Chondrocyte (in vitro differentiated cells): ENCODE measurements around the gene TMPRSS3. TPM values are rescaled to one million over a fixed set of nuclear protein-coding genes. Genes with fewer than 3 reads are reported as not detected.

Experiments used
- DNase-seq: peaks from one replicate; pipeline ENCODE4 v3.0.0; 2021; ENCODE audit warnings: mixed read lengths, low spot score
- H3K27ac Mint-ChIP-seq: one replicate; pipeline ENCODE4 v1.8.0; 2021; ENCODE audit warnings: mild to moderate bottlenecking, moderate library complexity, mixed read lengths; ENCODE audit not compliant: unreplicated experiment
- H3K27me3 Mint-ChIP-seq: 2 replicates; pipeline ENCODE4 v1.8.0; 2021; ENCODE audit warnings: low read depth, mixed read lengths
- H3K36me3 Mint-ChIP-seq: 2 replicates; pipeline ENCODE4 v1.8.0; 2021; ENCODE audit warnings: low read depth, mixed read lengths
- H3K4me1 Mint-ChIP-seq: 2 replicates; pipeline ENCODE4 v1.8.0; 2021; ENCODE audit warnings: low read depth, mild to moderate bottlenecking, mixed read lengths
- H3K4me3 Mint-ChIP-seq: one replicate; pipeline ENCODE4 v1.8.0; 2021; ENCODE audit warnings: mild to moderate bottlenecking, moderate library complexity, mixed read lengths; ENCODE audit not compliant: unreplicated experiment
- H3K9me3 Mint-ChIP-seq: 2 replicates; pipeline ENCODE4 v1.8.0; 2021; ENCODE audit warnings: low read depth, mixed read lengths
- CTCF ChIP-seq: fragments of 200-600 bp; sonication (generic); IDR thresholded peaks from 2 replicates; pipeline ENCODE4 v1.5.0; 2021; ENCODE audit warnings: antibody characterized with exemption, mild to moderate bottlenecking, moderate library complexity
- total RNA-seq: library from RNA; stranded (reverse); gene quantifications from 3 replicates; pipeline ENCODE4 v1.2.1, GENCODE V29; 2021

Gene TMPRSS3
- total RNA-seq, 1 donor from 2014 or later, result not detected

- Mint-ChIP-seq H3K9me3 (peaks cover 15% of the 10 kb centered on the region), H3K4me1 (no peaks in the 10 kb centered on the region), H3K36me3 (no peaks in the 10 kb centered on the region), H3K4me3 (no peak overlapping the region), H3K27ac (no peak overlapping the region), H3K27me3 (peaks cover 13% of the 10 kb centered on the region)
- TF ChIP-seq CTCF, result no peak
- DNase-seq, result no peak
Observed at GRCh38 chr21:42436914-42437313, 41.1 kb upstream of the TMPRSS3 start.

GRCh38 chr21:42435833-42436232, 40.0 kb upstream of the TMPRSS3 start:
- H3K9me3 Mint-ChIP-seq, result peaks cover 18% of the 10 kb centered on the region
- H3K36me3 Mint-ChIP-seq, result no peaks in the 10 kb centered on the region
- H3K27ac Mint-ChIP-seq, result no peak overlapping the region
- TF ChIP-seq CTCF, result no peak
- H3K27me3 Mint-ChIP-seq, result peaks cover 13% of the 10 kb centered on the region
- H3K4me1 Mint-ChIP-seq, result no peaks in the 10 kb centered on the region
- no peak overlapping the region for H3K4me3 Mint-ChIP-seq
- DNase-seq, result no peak

- DNase-seq, result no peak
- Mint-ChIP-seq H3K27me3 (peaks cover 13% of the 10 kb centered on the region), H3K27ac (no peak overlapping the region), H3K9me3 (peaks cover 18% of the 10 kb centered on the region), H3K4me1 (no peaks in the 10 kb centered on the region), H3K36me3 (no peaks in the 10 kb centered on the region), H3K4me3 (no peak overlapping the region)
- no peak for TF ChIP-seq CTCF
Observed at GRCh38 chr21:42435401-42435800, 39.5 kb upstream of the TMPRSS3 start.

GRCh38 chr21:42434884-42435283, 39.0 kb upstream of the TMPRSS3 start:
- no peak for TF ChIP-seq CTCF
- H3K27ac Mint-ChIP-seq, result no peak overlapping the region
- no peaks in the 10 kb centered on the region for H3K36me3 Mint-ChIP-seq

GRCh38 chr21:42433946-42434551, 38.2 kb upstream of the TMPRSS3 start:
- H3K4me3 Mint-ChIP-seq, result no peak overlapping the region
- H3K4me1 Mint-ChIP-seq, result no peaks in the 10 kb centered on the region
- peaks cover 18% of the 10 kb centered on the region for H3K9me3 Mint-ChIP-seq
- H3K27me3 Mint-ChIP-seq, result peaks cover 15% of the 10 kb centered on the region
- no peaks in the 10 kb centered on the region for H3K36me3 Mint-ChIP-seq
- TF ChIP-seq CTCF, result no peak
- no peak overlapping the region for H3K27ac Mint-ChIP-seq
- no peak for DNase-seq

More at GRCh38 chr21:42434884-42435283, 39.0 kb upstream of the TMPRSS3 start:
- no peaks in the 10 kb centered on the region for H3K4me1 Mint-ChIP-seq
- peaks cover 18% of the 10 kb centered on the region for H3K9me3 Mint-ChIP-seq
- H3K27me3 Mint-ChIP-seq, result peaks cover 13% of the 10 kb centered on the region
- no peak for DNase-seq
- no peak overlapping the region for H3K4me3 Mint-ChIP-seq
